Measurements from ENCODE around the gene TNFRSF6B. TPM values are rescaled to one million over a fixed set of nuclear protein-coding genes. Genes with fewer than 3 reads are reported as not detected.
A peak's percentile ranks its signal among the peaks of the same experiment; 100 is the strongest.
"Not testable (repeated sequence)": the region's sequence is repeated elsewhere in the genome, so short reads cannot be mapped to it uniquely, and the experiment has no call there.

The TNFRSF6B gene, protein sequence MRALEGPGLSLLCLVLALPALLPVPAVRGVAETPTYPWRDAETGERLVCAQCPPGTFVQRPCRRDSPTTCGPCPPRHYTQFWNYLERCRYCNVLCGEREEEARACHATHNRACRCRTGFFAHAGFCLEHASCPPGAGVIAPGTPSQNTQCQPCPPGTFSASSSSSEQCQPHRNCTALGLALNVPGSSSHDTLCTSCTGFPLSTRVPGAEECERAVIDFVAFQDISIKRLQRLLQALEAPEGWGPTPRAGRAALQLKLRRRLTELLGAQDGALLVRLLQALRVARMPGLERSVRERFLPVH
- total RNA-seq = not detected

DNA sequence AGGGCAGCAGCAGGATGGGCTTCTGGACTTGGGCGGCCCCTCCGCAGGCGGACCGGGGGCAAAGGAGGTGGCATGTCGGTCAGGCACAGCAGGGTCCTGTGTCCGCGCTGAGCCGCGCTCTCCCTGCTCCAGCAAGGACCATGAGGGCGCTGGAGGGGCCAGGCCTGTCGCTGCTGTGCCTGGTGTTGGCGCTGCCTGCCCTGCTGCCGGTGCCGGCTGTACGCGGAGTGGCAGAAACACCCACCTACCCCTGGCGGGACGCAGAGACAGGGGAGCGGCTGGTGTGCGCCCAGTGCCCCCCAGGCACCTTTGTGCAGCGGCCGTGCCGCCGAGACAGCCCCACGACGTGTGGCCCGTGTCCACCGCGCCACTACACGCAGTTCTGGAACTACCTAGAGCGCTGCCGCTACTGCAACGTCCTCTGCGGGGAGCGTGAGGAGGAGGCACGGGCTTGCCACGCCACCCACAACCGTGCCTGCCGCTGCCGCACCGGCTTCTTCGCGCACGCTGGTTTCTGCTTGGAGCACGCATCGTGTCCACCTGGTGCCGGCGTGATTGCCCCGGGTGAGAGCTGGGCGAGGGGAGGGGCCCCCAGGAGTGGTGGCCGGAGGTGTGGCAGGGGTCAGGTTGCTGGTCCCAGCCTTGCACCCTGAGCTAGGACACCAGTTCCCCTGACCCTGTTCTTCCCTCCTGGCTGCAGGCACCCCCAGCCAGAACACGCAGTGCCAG lies at the start of gene TNFRSF6B:
TNFRSF6B (plus strand) TSS at position 25 of the 729 bp plus-strand sequence; CDS start at position 141, 116 bp downstream.
- peaks cover 41% of the 10 kb centered on the region for H3K4me1 Mint-ChIP-seq (ENCODE audit: low read depth)
- H3K27ac Mint-ChIP-seq = no peak within 1 kb of the TSS
- H3K36me3 Mint-ChIP-seq (ENCODE audit: low read depth) = peaks cover 4% of the 10 kb centered on the region
- peak within 1 kb of the TSS; percentile 32 for H3K4me3 Mint-ChIP-seq
- no peaks in the 10 kb centered on the region for H3K9me3 Mint-ChIP-seq
- CTCF ChIA-PET = interaction anchor here (1.2 to 1.3 kb wide), 2 partner anchors 11 to 23 kb away, joined by 3 to 5 read pairs; partner anchors contain the start of genes ARFRP1 and ZGPAT
- H3K27me3 Mint-ChIP-seq (ENCODE audit: low read depth) = no peaks in the 10 kb centered on the region
- DNase-seq = no peak
- intact Hi-C loops (cut with micrococcal nuclease) = no loop called here

DNA sequence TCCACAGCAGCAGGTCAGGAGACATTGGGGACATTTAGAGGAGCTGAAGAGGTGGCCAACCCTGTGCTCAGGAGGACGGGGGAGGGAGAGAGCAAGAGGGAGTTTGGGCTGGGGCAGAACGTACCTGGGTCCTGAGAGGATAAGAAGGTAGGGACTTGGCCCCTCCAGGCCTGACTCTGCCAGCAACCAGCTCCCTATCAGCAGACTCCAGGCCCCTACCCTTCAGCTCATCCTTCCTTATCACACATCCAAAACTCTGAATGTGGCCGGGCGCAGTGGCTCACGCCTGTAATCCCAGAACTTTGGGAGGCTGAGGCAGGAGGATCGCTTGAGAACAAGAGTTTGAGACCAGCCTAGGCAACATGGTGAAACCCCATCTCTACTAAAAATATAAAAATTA lies 48.3 kb upstream of the TNFRSF6B start:
- CTCF ChIA-PET = interaction anchor here (0.7 kb wide), 1 partner anchor 59 kb away, joined by 3 read pairs; no protein-coding TSS in a partner anchor
- DNase-seq = no peak
- H3K27ac Mint-ChIP-seq = peak overlapping the region; percentile 24

DNA sequence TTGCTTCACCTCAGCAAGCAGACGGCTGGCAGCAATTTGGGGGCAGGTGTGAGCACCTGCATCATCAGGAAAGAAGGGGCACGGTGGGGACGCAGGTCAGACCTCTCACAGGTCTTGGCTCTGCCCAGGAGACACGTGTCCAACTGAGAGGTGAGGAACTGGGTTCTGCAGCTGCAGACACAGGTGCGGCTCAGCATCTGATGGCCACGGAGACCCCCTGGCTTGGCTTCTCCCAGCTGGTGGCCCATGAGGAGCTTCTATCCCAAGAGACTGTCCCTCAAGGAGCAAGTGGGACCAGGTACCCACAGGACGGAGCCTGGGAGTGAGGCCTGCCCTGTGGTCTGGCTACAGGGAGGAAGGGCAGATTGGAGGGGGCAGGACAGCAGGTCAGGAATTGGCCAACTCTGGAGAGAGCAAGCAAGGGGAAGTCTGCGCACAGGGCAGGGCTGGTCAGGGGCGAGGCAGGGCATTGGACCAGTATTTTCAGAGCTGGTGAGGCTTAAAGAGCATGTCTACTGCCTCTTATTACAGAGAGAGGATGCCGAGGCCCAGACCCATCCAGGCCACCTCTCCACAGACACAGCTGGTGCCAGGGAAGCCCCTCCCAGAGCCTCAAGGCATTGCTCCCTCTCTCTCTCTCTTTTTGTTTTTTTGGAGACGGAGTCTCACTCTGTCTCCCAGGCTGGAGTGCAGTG lies 47.4 kb upstream of the TNFRSF6B start:
- DNase-seq = no peak
- H3K4me3 Mint-ChIP-seq = no peak overlapping the region
- H3K9me3 Mint-ChIP-seq = no peaks in the 10 kb centered on the region
- no peaks in the 10 kb centered on the region for H3K27me3 Mint-ChIP-seq (ENCODE audit: low read depth)
- CTCF ChIA-PET = interaction anchor here (0.6 kb wide), 2 partner anchors 168 to 308 kb away, joined by 3 read pairs; no protein-coding TSS in a partner anchor
- no peak overlapping the region for H3K27ac Mint-ChIP-seq
- H3K4me1 Mint-ChIP-seq (ENCODE audit: low read depth) = peaks cover 14% of the 10 kb centered on the region
- H3K36me3 Mint-ChIP-seq (ENCODE audit: low read depth) = no peaks in the 10 kb centered on the region
- intact Hi-C loops (cut with micrococcal nuclease) = no loop called here

More for the DNA sequence above, 48.3 kb upstream of the TNFRSF6B start:
- no peak overlapping the region for H3K4me3 Mint-ChIP-seq
- H3K27me3 Mint-ChIP-seq (ENCODE audit: low read depth) = no peaks in the 10 kb centered on the region
- peaks cover 14% of the 10 kb centered on the region for H3K4me1 Mint-ChIP-seq (ENCODE audit: low read depth)
- H3K9me3 Mint-ChIP-seq = no peaks in the 10 kb centered on the region
- intact Hi-C loops (cut with micrococcal nuclease) = no loop called here
- no peaks in the 10 kb centered on the region for H3K36me3 Mint-ChIP-seq (ENCODE audit: low read depth)

DNA sequence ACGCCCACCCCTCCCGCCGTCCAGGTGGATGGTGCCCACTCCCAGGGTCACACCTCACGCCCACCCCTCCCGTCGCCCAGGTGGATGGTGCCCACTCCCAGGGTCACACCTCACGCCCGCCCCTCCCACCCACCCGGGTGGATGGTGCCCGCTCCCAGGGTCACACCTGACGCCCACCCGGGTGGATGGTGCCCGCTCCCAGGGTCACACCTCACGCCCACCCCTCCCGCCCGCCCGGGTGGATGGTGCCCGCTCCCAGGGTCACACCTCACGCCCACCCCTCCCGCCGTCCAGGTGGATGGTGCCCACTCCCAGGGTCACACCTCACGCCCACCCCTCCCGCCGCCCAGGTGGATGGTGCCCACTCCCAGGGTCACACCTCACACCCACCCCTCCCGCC lies 46.0 kb upstream of the TNFRSF6B start:
- intact Hi-C loops (cut with micrococcal nuclease) = loop anchor here (10.0 kb wide), 1 partner anchor 414 kb away; the partner anchor contains the start of gene TCEA2
- CTCF ChIA-PET; H3K9me3 Mint-ChIP-seq; H3K36me3 Mint-ChIP-seq (ENCODE audit: low read depth); DNase-seq; H3K27ac Mint-ChIP-seq; H3K4me3 Mint-ChIP-seq; H3K27me3 Mint-ChIP-seq (ENCODE audit: low read depth): not testable (repeated sequence)
- H3K4me1 Mint-ChIP-seq (ENCODE audit: low read depth) = peaks cover 21% of the 10 kb centered on the region

DNA sequence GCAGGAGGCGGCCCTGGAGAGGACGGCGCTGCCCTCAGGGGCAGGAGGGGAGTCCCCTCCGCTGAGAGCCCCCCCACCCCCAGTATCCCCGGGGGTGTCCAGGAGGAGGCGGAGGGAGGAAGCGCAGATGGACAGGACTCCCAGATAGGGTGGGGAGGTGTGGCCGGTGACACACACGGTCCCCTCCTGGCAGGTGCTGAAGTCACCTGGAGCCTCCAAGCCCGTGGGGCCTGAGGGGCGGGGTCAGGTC lies 44.6 kb upstream of the TNFRSF6B start:
- H3K9me3 Mint-ChIP-seq = no peaks in the 10 kb centered on the region
- intact Hi-C loops (cut with micrococcal nuclease) = loop anchor here (10.0 kb wide), 1 partner anchor 413 kb away; the partner anchor contains the start of gene TCEA2
- peak overlapping the region; percentile 65 for H3K4me3 Mint-ChIP-seq
- H3K27ac Mint-ChIP-seq = no peak overlapping the region
- no peak for DNase-seq
- no peaks in the 10 kb centered on the region for H3K27me3 Mint-ChIP-seq (ENCODE audit: low read depth)
- no peaks in the 10 kb centered on the region for H3K36me3 Mint-ChIP-seq (ENCODE audit: low read depth)
- H3K4me1 Mint-ChIP-seq (ENCODE audit: low read depth) = peaks cover 22% of the 10 kb centered on the region
- CTCF ChIA-PET = no interaction called here

DNA sequence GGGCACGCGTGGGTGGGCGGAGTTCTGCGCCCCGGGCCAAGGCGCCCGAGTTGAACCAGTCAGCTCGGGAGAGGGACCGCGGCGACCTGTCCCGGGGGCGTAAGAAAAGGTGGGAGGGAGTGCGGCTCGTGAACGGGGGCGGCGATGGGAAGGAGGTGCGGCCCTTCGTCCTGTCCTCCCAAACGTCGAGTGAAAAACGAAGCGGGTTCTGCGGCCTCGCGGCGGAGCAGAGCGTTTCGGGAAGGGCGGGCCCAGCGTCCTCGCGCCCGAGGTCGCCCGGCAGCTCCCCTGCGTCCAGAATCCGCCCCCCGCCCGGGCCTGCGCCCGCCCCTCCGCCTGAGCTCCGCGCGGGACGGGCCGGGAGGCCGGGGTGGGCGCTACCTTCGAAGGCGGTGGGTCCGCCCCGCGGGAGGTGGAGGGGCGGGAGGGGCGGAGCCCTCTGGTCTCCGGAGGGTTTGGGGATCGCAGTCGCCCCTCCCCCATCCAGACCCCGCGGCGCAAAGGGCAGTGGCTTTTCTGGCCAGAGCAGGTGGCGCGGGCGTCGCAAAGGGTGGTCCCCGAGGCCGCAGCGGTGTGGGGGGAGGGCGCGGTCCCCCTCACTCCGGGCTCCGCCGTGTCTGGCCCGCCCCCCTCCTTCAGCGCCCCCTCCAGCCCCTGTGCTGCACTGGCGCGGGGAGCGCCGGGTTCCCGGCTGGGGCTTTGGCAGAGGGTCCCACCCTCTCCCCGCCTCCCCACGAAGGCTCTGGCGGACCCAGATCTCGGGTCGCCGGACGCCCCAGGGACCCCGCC lies 44.1 kb upstream of the TNFRSF6B start:
- no peaks in the 10 kb centered on the region for H3K36me3 Mint-ChIP-seq (ENCODE audit: low read depth)
- peaks cover 24% of the 10 kb centered on the region for H3K4me1 Mint-ChIP-seq (ENCODE audit: low read depth)
- no peaks in the 10 kb centered on the region for H3K27me3 Mint-ChIP-seq (ENCODE audit: low read depth)
- CTCF ChIA-PET = no interaction called here
- peak; percentile 26 for DNase-seq
- H3K4me3 Mint-ChIP-seq = peak overlapping the region; percentile 65
- no peaks in the 10 kb centered on the region for H3K9me3 Mint-ChIP-seq
- intact Hi-C loops (cut with micrococcal nuclease) = loop anchor here (10.0 kb wide), 1 partner anchor 412 kb away; the partner anchor contains the start of gene TCEA2
- H3K27ac Mint-ChIP-seq = no peak overlapping the region

DNA sequence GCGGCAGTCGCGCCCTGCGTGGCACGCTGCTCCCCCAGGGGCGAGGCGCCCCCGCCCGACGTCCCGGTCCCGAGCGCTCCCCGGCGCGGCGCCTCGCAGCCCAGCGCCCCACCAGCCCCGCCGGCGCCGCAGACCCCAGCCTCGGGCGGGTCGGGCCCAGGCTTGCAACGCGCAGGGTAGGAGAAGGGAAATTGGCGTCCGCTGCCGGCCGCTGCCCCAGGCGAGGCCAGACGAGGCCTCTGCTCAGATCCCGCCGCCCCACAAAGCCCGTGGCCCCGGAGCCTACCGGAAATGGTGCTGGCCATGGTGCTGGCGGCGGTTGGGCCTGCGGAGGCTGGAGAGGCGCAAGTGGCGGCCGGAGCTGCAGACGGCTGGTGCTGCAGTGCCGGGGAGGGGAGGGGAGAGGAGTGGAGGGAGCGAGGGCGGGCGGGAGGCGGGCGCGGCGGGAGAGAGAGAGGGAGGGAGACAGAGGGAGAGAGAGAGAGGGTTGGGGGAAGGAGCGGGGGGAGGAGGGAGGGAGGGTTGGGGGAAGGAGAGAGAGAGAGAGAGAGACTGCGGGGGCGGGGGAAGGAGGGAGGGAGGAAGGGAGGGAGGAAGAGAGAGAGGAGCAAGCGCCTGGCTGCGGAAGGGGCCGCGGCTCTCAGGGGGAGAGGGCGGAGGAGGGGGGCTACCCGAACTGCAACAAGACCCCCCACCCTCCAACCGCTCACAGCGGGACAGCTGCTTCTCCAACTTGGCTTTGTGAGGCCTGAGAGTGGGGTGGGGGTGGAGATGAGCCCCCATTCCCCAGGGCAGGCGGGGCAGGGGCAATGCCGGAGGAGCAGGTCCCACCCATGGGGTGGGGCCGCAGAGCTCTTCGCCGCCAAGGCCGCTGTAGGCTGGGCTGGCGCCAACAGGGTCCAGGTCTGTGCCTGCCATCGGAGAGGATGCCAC lies 43.1 kb upstream of the TNFRSF6B start, which contains the start of gene STMN3:
STMN3 (minus strand) TSS at position 384 of the 933 bp plus-strand sequence; CDS start at position 305, 79 bp downstream.
- peak; percentile 76 for DNase-seq
- Mint-ChIP-seq H3K36me3 (ENCODE audit: low read depth) (no peaks in the 10 kb centered on the region), H3K4me1 (ENCODE audit: low read depth) (peaks cover 28% of the 10 kb centered on the region), H3K4me3 (peak within 1 kb of the TSS; percentile 65), H3K27ac (peak within 1 kb of the TSS; percentile 50), H3K27me3 (ENCODE audit: low read depth) (no peaks in the 10 kb centered on the region), H3K9me3 (no peaks in the 10 kb centered on the region)
- CTCF ChIA-PET = interaction anchor here (1.0 kb wide), 1 partner anchor 12 kb away, joined by 3 read pairs; no protein-coding TSS in a partner anchor
- intact Hi-C loops (cut with micrococcal nuclease) = loop anchor here (10.0 kb wide), 1 partner anchor 411 kb away; the partner anchor contains the start of gene TCEA2

DNA sequence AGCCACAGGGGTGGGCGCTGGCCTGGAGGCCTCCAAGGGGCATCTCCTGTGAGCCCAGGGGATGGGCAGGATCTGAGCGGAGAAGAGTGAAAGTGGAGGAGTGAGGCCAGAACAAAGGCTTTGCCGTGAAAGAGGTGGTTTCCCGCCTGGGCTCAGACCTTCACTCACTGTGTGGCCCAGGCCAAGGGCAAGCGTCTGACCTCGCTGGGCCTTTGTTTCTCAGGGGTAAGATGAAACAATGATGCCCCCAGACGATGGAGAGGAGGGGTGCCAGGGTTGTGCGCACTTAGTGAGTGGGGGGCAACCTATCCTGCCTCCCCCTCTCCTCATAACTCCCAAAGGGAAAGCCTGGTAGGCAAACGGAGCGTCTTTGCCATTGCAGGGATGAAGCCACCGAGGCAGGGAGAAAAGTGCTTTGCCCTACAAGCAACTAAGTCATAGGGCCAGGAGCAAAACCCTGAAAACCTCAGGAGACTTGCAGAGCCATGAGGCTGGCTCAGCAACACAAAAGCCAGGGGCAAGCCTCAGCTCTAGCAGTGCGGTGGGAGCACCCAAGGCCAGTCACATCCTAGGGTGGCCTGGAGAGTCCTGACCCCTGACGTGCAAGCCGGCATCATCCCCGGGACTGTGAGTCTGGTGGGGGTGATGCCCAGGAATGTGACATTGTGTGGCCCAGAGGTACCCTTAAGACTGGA lies 42.3 kb upstream of the TNFRSF6B start:
- H3K27me3 Mint-ChIP-seq (ENCODE audit: low read depth) = no peaks in the 10 kb centered on the region
- intact Hi-C loops (cut with micrococcal nuclease) = loop anchor here (10.0 kb wide), 1 partner anchor 411 kb away; the partner anchor contains the start of gene TCEA2
- no peaks in the 10 kb centered on the region for H3K9me3 Mint-ChIP-seq
- peak overlapping the region; percentile 50 for H3K27ac Mint-ChIP-seq
- H3K4me1 Mint-ChIP-seq (ENCODE audit: low read depth) = peaks cover 33% of the 10 kb centered on the region
- peak overlapping the region; percentile 64 for H3K4me3 Mint-ChIP-seq
- DNase-seq = no peak
- H3K36me3 Mint-ChIP-seq (ENCODE audit: low read depth) = peaks cover 1% of the 10 kb centered on the region
- CTCF ChIA-PET = interaction anchor here (1.0 kb wide), 1 partner anchor 13 kb away, joined by 3 read pairs; no protein-coding TSS in a partner anchor

DNA sequence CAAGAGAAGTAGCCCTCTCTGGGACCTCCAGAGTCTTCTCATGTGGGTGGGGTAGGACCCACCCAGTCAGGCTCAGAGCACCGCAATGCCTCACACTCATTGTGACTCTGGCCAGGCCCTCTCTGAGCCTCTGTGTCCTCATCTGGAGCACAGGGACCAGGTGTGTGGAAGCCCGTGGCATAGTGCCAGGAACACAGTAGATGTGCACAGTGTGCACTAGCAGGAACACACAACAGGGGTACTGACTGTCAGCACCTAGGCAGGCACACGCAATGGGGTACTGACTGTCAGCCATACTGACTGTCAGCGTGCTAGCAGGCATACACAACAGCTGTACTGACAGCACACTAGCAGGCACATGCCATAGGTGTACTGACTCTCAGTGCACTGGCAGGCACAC lies 41.2 kb upstream of the TNFRSF6B start:
- peaks cover 5% of the 10 kb centered on the region for H3K36me3 Mint-ChIP-seq (ENCODE audit: low read depth)
- no peak overlapping the region for H3K4me3 Mint-ChIP-seq
- peaks cover 43% of the 10 kb centered on the region for H3K4me1 Mint-ChIP-seq (ENCODE audit: low read depth)
- no peaks in the 10 kb centered on the region for H3K9me3 Mint-ChIP-seq
- H3K27me3 Mint-ChIP-seq (ENCODE audit: low read depth) = no peaks in the 10 kb centered on the region
- no peak for DNase-seq
- intact Hi-C loops (cut with micrococcal nuclease) = loop anchor here (5.0 to 10.0 kb wide), 3 partner anchors 73 to 410 kb away; partner anchors contain the start of genes TCEA2 and UCKL1
- CTCF ChIA-PET = no interaction called here
- no peak overlapping the region for H3K27ac Mint-ChIP-seq

DNA sequence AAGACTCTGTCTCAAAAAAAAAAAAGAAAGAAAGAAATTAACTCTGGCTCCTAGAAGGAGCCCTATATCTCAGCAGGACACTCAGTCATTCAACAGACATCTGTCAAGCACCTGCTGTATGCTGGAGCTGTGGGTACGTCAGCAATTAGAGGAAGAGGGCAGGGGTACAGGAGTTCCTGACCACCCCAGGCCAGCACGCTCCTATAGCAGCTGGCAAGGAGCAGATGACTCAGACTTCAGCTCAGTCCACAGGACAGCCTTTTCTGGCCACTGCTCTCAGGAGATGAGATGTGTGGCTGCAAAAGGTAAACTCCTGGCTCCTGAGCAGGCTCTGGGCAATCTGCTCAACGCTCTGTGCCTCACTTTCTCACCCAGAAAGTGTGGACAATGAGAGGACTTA lies 40.0 kb upstream of the TNFRSF6B start:
- Mint-ChIP-seq H3K9me3 (no peaks in the 10 kb centered on the region), H3K4me1 (ENCODE audit: low read depth) (peaks cover 44% of the 10 kb centered on the region), H3K4me3 (peak overlapping the region; percentile 27), H3K27ac (no peak overlapping the region), H3K36me3 (ENCODE audit: low read depth) (peaks cover 7% of the 10 kb centered on the region), H3K27me3 (ENCODE audit: low read depth) (no peaks in the 10 kb centered on the region)
- CTCF ChIA-PET = no interaction called here
- DNase-seq = no peak
- intact Hi-C loops (cut with micrococcal nuclease) = loop anchor here (5.0 to 10.0 kb wide), 3 partner anchors 74 to 408 kb away; partner anchors contain the start of genes TCEA2 and UCKL1
